ENCODE data around the gene ANXA3.
"Not testable (repeated sequence)": the region's sequence is repeated elsewhere in the genome, so short reads cannot be mapped to it uniquely, and the experiment has no call there.

Gene ANXA3

DNA sequence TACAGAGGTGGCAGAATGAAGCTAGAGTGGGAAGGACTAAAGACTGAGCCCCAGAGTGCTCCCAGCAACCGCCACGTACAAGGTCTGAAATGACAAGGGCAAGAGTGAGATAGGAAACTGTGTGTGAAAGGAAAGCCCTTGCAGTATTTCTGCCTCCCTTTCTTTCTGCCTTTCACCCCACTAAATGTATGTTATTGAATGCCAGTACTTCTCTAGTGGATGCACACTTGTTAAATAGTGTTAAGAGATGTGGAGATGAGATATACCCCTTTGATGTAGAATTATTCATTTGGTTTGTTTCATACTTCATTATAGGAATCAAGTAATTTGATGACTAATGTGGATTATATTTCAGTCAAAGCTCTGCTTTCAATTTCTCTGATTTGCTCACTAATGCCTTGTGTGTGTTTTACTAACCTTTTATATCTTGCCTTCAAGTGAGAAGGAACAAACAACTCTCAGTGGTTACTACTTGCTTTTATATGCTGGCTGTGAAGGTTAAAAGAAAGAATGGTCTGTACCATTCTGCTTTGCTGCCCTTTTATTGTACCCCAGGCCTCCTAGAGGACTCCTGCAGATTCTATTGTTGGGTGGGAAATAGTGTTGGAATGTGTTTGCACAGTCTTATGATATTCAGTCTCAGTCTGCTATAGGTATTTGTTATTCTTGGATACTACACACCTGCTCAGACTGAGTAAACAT is 8.0 kb upstream of the ANXA3 start:
- no peak for TF ChIP-seq CTCF (IDR thresholded peaks at IDR 0.05; ENCODE audit: low read depth, low read length, missing control alignments)
- DNase-seq (ENCODE audit: low read depth) = no peak
- H3K4me3 ChIP-seq (ENCODE audit: low read depth, low read length) = no peak overlapping the region

DNA sequence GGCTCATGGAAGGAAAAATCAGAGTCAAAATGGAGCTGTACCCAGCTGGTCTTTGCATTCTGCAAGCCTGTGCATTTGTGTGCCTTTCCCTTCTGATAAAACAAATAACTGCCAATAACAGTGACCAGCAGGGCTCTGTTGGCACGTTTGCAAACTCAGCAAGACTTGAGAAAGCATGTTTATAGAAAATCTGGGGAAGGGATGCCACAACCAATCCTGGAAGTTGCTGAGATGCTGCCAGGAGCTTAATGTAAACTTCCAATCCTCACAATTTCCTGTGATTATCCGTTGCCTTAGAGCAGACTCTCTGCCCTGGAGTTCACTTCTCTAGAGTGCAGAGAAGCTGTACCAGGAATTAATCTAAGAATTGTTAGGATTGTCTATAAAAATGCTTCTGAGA is 6.9 kb upstream of the ANXA3 start:
- DNase-seq (ENCODE audit: low read depth) = no peak
- H3K4me3 ChIP-seq (ENCODE audit: low read depth, low read length) = no peak overlapping the region
- TF ChIP-seq CTCF (IDR thresholded peaks at IDR 0.05; ENCODE audit: low read depth, low read length, missing control alignments) = no peak

GRCh38 chr4:78545275-78546246 is 6.0 kb upstream of the ANXA3 start:
- H3K4me3 ChIP-seq (ENCODE audit: low read depth, low read length) = no peak overlapping the region
- DNase-seq (ENCODE audit: low read depth) = no peak
- no peak for TF ChIP-seq CTCF (IDR thresholded peaks at IDR 0.05; ENCODE audit: low read depth, low read length, missing control alignments)

DNA sequence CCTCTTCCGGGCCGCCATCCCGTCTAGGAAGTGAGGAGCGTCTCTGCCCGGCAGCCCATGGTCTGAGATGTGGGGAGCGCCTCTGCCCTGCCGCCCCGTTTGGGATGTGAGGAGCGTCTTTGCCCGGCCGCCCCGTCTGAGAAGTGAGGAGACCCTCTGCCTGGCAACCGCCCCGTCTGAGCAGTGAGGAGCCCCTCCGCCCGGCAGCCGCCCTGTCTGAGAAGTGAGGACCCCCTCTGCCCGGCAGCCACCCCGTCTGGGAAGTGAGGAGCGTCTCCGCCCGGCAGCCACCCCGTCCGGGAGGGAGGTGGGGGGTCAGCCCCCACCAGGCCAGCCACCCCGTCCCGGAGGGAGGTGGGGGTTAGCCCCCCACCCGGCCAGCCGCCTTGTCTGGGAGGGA is 3.7 kb upstream of the ANXA3 start:
- not testable (repeated sequence) for DNase-seq (ENCODE audit: low read depth); H3K4me3 ChIP-seq (ENCODE audit: low read depth, low read length)

DNA sequence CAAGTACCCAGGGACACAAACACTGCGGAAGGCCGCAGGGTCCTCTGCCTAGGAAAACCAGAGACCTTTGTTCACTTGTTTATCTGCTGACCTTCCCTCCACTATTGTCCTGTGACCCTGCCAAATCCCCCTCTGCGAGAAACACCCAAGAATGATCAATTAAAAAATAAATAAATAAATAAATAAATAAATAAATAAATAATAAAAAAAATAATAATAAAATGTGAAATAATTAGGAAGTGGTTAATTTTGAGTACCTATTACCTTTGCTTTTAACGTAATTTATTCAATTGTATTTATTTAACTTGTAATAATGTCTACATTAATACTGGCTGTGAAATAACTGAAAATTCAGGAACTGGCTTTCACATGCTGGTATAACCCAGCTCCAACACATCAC is 2.7 kb upstream of the ANXA3 start:
- not testable (repeated sequence) for DNase-seq (ENCODE audit: low read depth); H3K4me3 ChIP-seq (ENCODE audit: low read depth, low read length)

DNA sequence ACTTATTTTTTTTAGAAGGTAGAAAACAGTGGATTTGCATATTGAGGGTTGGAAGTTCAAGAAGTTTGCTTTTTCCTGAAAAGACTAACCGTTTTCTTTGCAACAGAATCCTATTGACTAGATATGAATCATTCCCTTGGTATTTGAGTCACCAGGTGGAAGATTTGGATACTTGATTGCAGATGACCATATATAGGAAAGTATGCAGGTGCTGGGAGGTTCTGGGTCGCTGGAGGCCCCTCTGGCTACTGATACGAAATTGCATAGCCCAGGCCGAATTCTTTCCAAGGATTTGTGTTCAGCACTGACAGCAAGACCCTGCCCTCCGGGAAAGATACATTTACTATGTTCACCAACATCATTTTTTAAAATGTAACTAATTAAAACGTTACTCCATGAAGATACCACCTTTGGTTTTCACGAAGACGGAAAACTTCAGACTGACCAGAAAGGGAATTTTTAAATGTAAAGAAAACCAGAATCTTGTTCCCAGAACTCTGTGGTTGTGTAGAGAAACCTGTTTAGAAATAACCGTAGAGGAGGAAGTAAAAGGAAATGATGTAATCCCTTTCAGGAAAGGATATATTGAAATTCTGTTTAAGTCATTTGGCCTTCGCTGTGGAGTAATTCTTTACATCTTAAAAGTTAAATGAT is 946 bp downstream of the ANXA3 start:
- H3K4me3 ChIP-seq (ENCODE audit: low read depth, low read length) = no peak overlapping the region
- no peak for TF ChIP-seq CTCF (IDR thresholded peaks at IDR 0.05; ENCODE audit: low read depth, low read length, missing control alignments)
- no peak for DNase-seq (ENCODE audit: low read depth)

DNA sequence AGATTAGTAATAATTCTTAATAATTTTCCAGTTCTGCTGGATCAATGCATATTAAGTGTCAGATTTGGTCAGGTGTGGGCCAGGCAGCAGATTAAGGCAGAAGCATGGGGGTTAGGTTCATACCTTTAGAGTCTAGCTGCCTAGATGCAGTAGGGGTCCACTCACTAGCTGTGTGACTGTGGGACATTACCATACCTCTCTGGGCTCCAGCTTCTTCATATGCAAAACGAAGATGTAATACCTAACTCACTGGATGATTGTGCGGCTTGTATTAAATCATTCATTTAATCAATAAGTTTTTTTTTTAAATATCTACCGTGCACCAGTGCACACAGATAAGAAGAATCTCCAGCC is 1.4 kb downstream of the ANXA3 start:
- no peak overlapping the region for H3K4me3 ChIP-seq (ENCODE audit: low read depth, low read length)
- TF ChIP-seq CTCF (IDR thresholded peaks at IDR 0.05; ENCODE audit: low read depth, low read length, missing control alignments) = no peak
- no peak for DNase-seq (ENCODE audit: low read depth)
